Activated effector memory CD4-positive, alpha-beta T cell treated with anti-CD3 and anti-CD28 coated beads, Interleukin-2, amount 50 U/mL, for 16 hours (primary cell): ENCODE results near the gene MYOD1.

ENCODE experiments used
- DNase-seq: peaks from one replicate; pipeline ENCODE4 v3.0.0-alpha.2; 2020

Gene MYOD1

GRCh38 chr11:17703951-17704350, 15.4 kb upstream of the MYOD1 start:
- DNase-seq = no peak

DNA sequence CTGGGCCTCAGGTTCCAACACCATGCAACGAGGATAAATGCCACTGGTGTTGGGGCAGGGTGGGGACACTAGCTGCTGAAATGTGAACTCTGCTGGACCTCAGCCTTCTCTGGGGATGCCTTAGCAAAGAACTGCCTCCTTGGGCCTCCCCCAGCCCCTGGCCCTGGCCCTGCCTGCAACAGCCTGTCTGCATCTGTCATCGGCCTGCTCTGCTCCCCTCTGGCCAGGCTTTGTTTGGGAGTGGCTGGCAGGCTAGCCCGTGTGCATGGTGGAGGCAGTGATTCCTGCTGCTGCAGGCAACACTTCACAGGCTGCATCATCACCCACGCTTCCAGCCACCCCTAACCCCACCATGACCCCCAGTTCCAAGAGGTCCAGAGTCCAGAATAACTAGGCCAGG, 11.5 kb upstream of the MYOD1 start:
- no peak for DNase-seq

DNA sequence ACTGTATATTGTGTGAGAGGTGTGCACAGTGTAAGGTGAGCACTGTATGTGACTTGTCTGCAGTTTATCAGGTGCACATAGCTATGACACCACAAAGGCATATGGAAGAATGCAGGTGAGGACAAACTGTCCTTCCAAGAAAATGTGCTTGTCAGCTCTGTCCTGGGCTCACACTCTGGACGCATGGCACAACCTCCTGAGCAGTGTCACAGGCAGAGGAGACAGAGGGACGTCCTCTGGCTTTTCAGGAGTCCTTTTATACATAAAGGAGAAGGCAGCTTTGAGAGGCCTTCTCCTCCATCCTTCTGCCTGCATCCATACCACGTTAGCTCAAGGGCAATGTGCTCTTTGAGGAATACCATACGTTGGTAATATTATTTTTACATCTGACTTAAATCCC, 7.5 kb upstream of the MYOD1 start:
- no peak for DNase-seq

DNA sequence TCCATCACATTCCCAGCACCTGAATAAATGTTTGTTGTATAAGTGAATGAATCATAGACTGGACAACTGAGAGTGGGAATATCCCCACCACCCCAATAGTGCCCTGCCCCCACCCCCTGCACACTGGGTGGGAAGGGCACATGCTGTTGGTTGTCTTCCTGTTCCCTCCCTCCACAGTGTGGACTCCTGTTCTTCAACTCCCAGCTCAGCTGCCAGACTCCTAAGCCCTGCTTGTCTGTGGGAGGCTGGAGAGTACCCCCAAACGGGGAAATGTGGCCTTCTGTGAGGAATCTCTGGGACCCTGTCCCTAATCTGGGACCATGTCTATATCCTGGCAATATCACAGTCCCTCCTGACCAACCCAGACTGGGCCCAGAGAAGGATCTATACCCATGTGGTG, 5.5 kb upstream of the MYOD1 start:
- no peak for DNase-seq

GRCh38 chr11:17714356-17714854, 5.0 kb upstream of the MYOD1 start:
- DNase-seq = no peak

DNA sequence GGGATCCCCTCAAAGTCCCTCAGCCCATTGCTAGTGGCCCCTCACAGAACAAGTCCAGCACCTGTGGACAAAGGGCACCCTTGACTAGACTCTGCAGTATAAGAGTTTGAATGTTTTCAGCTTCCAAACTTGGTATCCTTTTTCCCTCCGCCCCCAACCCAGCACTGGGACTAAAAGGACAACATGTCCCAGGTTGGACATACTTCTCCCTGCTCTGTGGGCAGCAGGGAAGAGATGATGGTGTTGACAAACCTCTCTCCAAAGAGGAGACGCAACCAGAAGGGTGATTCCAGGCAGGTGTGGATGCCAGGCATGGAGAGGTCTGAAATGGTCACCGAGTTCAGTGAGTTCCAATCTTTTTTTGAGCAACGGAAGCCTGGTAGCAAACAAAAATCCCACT, 4.5 kb upstream of the MYOD1 start:
- DNase-seq = no peak

DNA sequence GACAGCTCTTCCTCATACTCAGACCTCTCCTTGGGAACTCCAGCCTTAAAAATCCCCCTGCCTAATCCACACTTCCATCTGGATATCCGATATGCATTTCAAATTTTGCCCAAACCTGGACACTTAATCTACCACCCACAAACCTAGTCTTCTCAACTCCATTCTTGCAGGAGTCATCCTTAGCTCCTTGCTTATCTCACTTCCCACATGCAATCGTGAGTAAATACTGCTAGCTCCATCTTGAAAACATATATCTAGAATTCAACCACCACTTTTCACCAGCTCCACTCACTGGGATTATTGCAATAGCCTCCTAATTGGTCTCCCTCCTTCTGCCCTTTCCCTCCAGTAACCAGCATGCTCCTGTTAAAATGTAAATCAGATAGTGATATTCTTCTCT, 2.6 kb upstream of the MYOD1 start:
- DNase-seq = no peak

- no peak for DNase-seq
Measured at GRCh38 chr11:17718015-17718414, 1.4 kb upstream of the MYOD1 start.

GRCh38 chr11:17718510-17718962, 835 bp upstream of the MYOD1 start:
- no peak for DNase-seq

- no peak for DNase-seq
Measured at GRCh38 chr11:17719938-17720795, 796 bp downstream of the MYOD1 start.

- no peak for DNase-seq
Measured at GRCh38 chr11:17720796-17721171, 1.4 kb downstream of the MYOD1 start.

DNA sequence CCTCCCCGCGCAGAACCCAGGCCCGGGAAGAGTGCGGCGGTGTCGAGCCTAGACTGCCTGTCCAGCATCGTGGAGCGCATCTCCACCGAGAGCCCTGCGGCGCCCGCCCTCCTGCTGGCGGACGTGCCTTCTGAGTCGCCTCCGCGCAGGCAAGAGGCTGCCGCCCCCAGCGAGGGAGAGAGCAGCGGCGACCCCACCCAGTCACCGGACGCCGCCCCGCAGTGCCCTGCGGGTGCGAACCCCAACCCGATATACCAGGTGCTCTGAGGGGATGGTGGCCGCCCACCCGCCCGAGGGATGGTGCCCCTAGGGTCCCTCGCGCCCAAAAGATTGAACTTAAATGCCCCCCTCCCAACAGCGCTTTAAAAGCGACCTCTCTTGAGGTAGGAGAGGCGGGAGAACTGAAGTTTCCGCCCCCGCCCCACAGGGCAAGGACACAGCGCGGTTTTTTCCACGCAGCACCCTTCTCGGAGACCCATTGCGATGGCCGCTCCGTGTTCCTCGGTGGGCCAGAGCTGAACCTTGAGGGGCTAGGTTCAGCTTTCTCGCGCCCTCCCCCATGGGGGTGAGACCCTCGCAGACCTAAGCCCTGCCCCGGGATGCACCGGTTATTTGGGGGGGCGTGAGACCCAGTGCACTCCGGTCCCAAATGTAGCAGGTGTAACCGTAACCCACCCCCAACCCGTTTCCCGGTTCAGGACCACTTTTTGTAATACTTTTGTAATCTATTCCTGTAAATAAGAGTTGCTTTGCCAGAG, 2.0 kb downstream of the MYOD1 start:
- DNase-seq = no peak

GRCh38 chr11:17722000-17722643, 2.8 kb downstream of the MYOD1 start:
- DNase-seq = no peak

DNA sequence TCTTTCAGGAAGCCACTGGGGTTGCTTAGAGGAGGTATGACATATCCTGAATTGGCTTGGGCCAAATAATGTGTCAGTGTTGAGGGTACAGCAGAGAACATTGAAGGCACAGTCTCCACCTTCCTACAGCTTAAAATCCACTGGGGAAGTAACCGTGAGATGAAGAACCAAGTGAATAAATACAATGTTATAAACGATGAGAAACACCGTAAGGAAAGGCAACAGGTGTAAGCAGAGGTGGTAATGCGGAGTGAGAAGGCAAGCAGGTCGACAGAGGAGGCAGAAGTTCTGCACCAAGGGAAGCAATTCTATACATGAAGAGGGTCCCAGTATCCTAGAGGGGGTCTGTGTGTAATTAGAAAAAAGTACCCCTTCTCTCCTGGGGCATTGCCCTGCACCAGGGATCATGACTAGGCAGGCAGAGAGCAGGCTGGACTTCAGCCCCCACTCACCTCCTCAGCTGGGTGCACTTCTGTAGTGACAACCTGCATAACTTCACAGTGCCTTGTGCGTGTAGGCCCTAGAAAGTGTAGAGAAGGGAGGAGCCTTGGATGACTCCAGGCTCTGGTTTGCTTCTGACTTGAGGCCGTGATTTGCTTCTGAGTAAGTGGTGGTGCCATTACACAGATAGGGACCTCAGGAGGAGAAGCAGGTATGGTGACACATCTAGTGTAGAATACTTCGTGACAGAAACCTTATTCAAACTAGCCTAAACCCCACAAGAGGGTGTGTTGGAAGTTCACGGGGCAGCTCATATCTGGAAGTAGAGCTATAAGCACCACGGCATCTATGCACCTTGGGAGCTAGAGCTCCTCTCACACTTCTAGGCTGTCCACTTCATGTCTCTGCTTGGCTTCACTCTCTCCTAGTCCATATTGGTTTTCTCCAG, 4.9 kb downstream of the MYOD1 start:
- no peak for DNase-seq

- no peak for DNase-seq
Measured at GRCh38 chr11:17725174-17725573, 5.8 kb downstream of the MYOD1 start.

DNA sequence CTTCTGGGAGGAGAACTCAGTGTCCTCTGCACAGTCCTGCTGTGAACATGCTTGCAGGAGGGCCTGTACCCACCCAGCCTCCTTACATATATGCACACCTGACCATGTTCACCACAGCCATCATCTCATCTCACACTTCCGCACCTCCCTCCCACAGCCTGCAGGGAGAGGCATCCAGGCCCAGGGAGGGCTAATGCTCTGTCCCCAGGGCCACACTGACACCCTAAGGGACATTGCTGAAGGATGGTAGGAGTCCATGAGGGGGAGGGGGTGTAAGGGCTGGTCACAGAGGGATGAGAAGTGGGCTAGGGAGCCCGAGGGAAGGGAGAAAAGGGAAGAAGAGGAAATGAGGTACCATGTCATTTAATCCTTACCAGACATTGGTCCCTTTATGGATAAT, 10.8 kb downstream of the MYOD1 start:
- peak; percentile 53 for DNase-seq

DNA sequence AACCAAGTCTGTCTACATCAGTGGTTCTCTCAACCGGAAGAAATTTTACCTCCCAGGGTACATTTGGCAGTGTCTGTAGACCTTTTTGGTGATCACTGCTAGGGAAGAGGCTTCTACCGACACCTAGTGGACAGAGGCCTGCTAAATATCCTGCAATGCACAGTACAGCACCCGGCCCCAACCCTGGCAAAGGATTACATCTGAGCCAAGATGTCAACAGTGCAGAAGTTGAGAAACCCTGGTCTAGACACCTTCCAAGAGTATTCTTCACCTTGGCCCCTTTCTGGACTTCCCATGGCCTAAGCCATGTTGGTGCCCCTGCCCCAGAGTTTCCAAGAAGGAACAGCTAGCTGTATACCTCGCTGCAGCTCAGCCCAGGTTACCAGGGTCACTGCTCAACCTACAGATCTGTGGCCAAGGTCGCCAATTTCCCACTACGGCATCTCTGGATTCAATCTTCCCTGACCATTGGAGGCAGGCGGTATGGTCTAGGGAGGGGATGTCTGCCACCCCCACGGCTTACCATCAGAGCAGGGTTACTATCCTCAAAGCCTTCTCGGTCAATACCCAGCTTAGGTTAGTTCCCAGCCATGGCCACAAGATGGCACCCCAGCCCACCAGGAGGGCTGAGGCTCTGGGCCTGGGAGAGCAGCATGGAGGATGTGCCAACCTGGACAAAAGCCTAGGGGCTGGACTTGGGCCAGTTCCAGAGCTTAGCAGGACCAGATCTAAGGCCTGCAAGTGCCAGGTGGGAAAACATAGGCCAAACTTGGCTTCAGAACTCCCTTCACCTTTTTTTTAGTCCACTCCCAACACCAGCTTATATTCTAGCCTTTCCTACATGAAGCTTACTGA, 11.5 kb downstream of the MYOD1 start:
- DNase-seq = peak; percentile 78

DNA sequence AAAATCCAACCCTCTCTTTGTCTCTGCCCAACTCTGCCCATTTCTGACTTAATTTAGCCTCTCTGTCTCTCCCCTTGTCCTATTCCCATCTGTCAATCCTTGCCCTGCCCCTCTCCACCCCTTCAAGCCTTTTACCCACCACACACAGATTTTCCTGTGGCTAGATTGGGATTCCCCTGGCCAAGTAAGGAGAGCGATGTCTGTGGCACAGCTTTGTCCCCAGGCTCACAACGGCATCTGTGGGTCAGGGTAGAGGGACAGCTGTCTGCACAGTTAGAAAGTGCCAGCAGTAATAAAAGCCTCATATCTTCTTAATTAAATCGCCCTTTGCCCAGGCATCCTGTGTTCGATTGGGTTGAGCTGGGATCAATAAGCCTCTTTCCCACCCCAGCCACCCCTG, 13.9 kb downstream of the MYOD1 start:
- DNase-seq = no peak

- no peak for DNase-seq
Measured at GRCh38 chr11:17734418-17734911, 15.1 kb downstream of the MYOD1 start, which contains the start of gene KCNC1. Gene KCNC1 (plus strand): TSS chr11:17734781. CDS start chr11:17736003, 1,222 bp downstream.

DNA sequence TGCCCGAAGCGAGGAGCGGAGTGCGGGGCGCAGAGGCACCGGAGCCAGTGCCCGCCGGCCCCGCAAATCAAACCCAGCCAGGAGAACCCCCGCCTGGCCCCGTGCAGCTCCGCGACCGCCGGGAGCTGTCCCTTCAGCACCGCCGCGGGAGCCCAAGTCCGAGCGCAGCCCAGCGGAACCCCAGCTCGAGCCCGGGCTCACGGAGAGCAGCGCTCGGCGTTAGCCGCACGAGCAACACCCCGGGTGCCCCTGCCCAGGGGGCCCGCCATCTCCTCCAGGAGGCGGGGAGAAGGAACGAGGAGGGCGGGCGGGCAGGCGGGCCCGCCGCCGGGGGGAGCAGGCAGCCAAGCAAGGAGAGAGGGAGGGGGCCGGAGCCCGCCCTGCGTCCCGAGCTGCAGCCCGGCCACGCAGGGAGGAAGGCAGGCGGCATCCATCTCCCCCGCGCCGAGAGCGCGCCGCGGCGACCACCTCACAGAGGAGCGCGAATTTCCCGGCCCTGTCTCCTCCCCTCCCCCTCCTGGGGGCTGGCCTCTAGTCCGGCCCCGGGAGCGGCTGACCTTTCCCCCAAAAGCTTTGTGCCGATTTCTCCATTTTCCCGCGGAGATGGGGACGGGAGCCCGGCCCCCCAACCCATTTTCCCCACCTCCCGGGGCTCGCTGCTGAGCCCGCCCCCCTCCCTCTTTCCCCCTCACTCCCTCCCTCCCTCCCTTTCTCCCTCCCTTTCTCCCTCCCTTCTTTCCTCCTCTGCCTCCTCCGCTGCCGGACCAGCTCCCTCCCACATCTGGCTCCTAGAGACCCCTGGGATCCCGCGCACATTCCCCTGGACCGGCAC, 15.8 kb downstream of the MYOD1 start:
- DNase-seq = no peak
